ENCODE results near the gene PSMA5.

The PSMA5 gene

GRCh38 chr1:109369167-109369746, 57.0 kb downstream of the PSMA5 start:
- no peak for DNase-seq (ENCODE audit: low read depth in 3 of 3, low spot score in 1 of 3)

- DNase-seq (ENCODE audit: low read depth in 3 of 3, low spot score in 1 of 3) = no peak
These were observed 57.8 kb downstream of the PSMA5 start for GRCh38 chr1:109368464-109368863.

GRCh38 chr1:109367626-109368025, 58.6 kb downstream of the PSMA5 start:
- DNase-seq (ENCODE audit: low read depth in 3 of 3, low spot score in 1 of 3) = no peak

GRCh38 chr1:109365642-109366204, 60.5 kb downstream of the PSMA5 start:
- no peak for DNase-seq (ENCODE audit: low read depth in 3 of 3, low spot score in 1 of 3)

DNA sequence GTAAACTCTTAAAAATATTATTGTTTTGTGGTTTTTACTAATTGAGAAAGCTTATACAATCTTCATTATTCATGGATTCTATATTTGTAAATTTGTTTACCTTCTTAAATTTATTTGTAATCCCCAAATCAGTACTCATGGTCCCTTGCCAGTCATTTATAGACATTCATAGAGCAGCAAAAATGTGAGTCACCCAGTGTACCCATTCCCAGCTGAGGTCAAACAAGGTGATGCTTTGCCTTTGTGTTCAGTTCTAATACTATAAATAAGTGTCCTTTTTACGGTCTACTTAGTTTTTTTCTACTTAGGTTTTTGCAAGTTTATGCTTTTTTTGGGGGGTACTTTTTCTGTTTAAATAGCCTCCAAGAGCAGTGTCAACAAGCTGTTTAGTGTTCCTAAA, 64.6 kb downstream of the PSMA5 start:
- DNase-seq (ENCODE audit: low read depth in 3 of 3, low spot score in 1 of 3) = no peak

- DNase-seq (ENCODE audit: low read depth in 3 of 3, low spot score in 1 of 3) = no peak
These were observed 65.2 kb downstream of the PSMA5 start for GRCh38 chr1:109361069-109361468.

DNA sequence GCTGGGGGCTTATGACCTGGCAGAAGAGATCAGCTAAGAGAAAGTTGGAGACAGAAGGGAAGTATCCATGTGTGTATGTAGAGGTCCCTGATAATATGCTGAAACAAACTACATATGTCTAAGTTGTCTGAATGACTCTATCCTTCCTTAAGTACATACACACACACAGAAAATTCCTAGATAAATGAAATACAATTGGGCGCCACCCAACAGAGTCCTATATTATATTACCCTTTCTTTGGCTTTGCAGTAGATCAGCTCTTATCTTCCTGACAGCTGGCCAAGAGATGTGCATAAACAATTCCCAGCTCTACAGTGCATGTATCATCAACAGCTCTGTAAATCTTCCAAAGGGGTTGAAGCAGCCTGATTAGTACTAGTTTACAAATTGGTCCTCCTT, 68.6 kb downstream of the PSMA5 start:
- DNase-seq (ENCODE audit: low read depth in 3 of 3, low spot score in 1 of 3) = no peak

DNA sequence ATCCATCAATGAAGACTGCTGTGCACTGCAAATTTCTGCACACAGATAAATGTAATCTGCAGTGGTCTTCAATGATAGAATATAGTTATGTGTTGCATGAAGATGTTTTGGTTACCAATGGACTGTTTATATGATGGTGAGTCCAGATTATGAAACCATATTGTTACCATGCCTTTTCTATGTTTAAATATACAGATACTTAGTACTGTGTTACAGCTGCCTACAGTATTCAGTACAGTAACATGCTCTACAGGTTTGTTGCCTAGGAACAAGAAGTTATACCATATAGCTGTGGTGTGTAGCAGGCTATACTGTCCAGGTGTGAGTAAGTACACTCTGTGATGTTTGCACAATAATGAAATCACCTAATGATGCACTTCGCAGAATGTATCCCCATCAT, 69.3 kb downstream of the PSMA5 start:
- no peak for DNase-seq (ENCODE audit: low read depth in 3 of 3, low spot score in 1 of 3)

DNA sequence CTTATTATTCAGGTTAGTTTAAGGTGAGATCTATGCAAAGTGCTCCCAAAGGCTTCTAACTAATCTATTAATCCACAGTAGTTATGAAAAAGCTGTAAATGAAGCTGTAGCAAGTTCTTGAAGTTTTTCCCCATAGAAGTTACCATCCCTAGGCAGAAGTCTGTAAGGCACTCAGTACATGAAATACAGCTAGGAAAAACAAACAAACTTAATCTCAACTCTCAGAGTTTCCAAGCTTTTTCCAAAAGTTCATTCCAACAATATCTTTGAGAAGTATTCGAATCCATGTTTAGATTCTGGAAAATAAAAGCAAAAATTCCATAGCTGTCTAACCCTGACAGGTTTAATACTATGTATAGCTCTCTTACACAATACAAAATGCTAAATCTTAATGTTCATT, 69.7 kb downstream of the PSMA5 start:
- DNase-seq (ENCODE audit: low read depth in 3 of 3, low spot score in 1 of 3) = no peak

- DNase-seq (ENCODE audit: low read depth in 3 of 3, low spot score in 1 of 3) = no peak
These were observed 71.3 kb downstream of the PSMA5 start for GRCh38 chr1:109354929-109355328.

DNA sequence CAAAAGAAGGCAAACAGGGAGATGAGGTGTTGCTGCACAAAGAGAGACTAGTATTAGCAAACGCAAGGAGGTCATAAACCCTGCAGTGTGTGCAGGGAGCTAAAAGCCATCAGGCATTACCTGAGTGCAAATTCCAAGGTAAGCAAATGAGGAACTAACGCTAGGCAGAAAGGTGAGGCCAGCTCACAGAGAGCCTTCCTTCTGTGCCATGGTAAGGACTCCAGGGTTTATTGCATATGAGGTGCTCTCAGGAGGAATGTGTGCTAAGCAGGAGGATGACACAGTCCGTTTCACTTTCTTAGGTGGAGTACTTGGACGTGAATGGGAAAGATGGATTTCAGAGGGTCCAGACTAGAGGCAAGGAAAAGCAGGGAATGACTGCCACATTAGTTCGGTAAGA, 74.8 kb downstream of the PSMA5 start:
- no peak for DNase-seq (ENCODE audit: low read depth in 3 of 3, low spot score in 1 of 3)

GRCh38 chr1:109350655-109351054, 75.6 kb downstream of the PSMA5 start:
- no peak for DNase-seq (ENCODE audit: low read depth in 3 of 3, low spot score in 1 of 3)

DNA sequence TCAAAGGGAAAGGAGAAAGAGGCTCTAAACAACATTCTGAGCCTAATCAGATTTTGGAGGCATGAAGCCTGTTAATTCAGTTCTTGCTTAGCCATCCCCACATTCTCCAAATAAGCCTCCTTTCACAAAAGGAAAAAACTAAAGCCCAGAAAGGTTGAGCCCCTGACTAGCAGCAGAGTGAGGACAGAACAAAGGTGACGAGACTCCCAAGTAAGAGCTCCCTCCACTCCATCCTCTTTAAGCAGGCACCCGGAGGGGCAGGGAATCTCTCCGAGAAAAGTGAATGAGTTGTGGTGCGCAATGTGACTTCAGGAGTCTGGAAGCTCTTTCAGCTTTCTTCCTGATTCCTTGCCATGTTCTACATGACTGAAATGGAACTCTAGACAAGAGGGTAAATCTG, 76.1 kb downstream of the PSMA5 start:
- DNase-seq (ENCODE audit: low read depth in 3 of 3, low spot score in 1 of 3) = no peak

Data from stimulated activated CD4-positive, alpha-beta T cell treated with anti-CD3 and anti-CD28 coated beads, TNF-alpha, amount 100 ng/mL, for 1 hour (primary cell).